GM19099 (cell line): Measurements from ENCODE around the gene LSM4.

Experiments used
- POLR2A ChIP-seq: IDR thresholded peaks from 3 replicates; pipeline ENCODE4 v1.6.1; 2011; ENCODE audit warnings: low read depth; ENCODE audit not compliant: insufficient read length; ENCODE audit errors: extremely low read depth

LSM4 gene

GRCh38 chr19:18281082-18282020 lies 41.5 kb downstream of the LSM4 start, which contains the start of gene JUND:
TSS of gene JUND (minus strand) at chr19:18281622. CDS start at chr19:18281484, 138 bp downstream.
- TF ChIP-seq POLR2A: peak; percentile 99

GRCh38 chr19:18280247-18281081 lies 42.4 kb downstream of the LSM4 start:
- peak; percentile 85 for TF ChIP-seq POLR2A

DNA sequence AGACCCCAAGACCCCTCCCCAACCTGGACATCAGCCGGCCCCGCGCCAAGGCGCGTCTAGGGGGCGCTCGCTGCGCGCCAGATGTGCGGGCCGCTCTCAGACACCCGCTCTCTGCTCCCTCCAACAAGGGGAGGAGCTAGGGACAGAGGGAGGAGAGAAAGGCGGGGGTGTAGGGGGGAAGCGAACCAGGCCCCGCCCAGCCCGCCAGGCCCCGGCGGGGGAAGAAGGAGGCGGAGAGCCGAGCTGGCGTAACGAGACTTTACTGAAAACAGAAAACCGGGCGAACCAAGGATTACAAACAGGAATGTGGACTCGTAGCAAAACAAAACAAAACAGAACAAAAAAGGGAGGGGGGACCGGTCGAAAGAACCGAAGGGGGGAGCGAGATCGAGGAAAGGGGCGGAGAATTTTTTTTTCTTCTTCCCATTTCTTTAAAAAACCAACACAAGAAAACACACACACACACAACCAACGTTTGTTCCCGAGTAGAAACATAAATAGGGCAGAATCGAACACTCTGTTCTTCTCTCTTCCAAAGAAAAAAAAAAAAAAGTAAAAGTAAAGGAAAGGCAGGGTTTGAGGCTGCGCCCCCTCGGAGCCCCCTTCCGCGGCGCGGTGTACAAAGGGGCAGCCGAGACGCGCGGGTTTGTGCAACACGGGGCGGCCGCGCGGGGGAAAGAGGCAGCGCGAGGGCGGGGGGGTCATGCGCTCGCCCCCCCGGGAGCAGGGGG lies 43.2 kb downstream of the LSM4 start:
- peak; percentile 40 for TF ChIP-seq POLR2A

DNA sequence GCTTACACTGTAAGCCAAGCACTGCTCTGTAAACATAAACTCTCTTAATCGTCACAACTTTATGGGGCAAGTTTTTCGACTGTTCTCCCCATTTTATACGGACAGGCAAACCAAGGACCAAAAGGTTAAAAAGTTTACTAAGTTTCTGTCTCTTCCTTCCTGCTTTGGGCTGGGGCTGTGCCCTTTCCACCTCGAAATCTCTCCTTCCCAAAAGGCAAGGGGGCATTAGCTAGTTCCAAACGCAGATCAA lies 43.7 kb downstream of the LSM4 start:
- TF ChIP-seq POLR2A: no peak

GRCh38 chr19:18278521-18279265 lies 44.2 kb downstream of the LSM4 start:
- TF ChIP-seq POLR2A: no peak

DNA sequence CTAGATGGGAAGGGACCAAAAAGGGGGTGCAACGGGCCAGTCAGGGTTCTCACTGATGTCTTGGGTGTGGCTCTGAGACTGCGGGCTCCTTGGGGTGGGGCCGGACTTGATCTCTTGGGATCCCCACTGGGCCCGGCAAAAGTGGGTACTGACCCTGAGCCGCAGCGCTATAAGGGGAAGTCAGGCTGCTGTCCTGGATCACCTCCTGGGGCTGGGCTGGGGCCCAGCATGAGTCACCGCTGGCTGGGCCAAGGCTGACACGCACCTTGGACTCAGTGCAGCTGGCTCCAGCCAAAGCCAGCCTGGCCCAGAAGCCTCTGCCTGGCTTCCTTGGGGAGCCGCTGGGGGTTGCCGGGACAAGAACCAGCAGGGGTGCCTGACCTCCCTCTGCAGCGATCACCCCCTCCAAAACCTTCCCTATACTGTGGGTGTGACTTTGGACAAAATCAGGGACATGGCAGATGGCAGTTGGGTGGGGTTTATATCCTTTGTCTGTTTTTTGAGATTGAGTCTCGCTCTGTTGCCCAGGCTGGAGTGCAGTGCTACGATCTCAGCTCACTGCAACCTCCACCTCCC lies 48.0 kb downstream of the LSM4 start:
- TF ChIP-seq POLR2A: no peak

GRCh38 chr19:18274219-18274780 lies 48.6 kb downstream of the LSM4 start, which contains the start of gene IQCN:
TSS of gene IQCN (minus strand) at chr19:18274452. CDS start at chr19:18269478, 4,974 bp downstream.
- no peak for TF ChIP-seq POLR2A

- no peak for TF ChIP-seq POLR2A
These were observed 49.2 kb downstream of the LSM4 start for GRCh38 chr19:18273561-18274218.

DNA sequence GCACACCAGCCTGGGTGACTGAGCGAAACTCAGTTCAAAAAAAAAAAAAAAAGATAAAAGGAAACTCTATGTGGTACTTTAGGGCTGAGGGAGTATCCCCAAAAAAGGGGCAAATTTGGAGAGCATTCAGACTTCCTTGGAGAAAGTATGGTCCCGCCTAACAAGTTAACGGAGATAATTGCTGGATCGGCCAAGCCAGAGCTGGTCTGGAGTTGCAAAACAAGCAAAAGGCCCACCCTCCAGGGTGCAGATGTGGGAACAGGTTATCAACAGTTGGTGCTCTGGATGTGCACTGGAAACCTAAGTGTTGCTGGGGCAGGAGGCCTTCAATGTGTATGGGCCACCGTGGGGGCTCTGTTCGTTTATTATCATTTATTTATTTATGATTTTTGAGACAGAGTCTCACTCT lies 51.4 kb downstream of the LSM4 start:
- no peak for TF ChIP-seq POLR2A

- no peak for TF ChIP-seq POLR2A
These were observed 52.5 kb downstream of the LSM4 start for GRCh38 chr19:18270326-18270725.

DNA sequence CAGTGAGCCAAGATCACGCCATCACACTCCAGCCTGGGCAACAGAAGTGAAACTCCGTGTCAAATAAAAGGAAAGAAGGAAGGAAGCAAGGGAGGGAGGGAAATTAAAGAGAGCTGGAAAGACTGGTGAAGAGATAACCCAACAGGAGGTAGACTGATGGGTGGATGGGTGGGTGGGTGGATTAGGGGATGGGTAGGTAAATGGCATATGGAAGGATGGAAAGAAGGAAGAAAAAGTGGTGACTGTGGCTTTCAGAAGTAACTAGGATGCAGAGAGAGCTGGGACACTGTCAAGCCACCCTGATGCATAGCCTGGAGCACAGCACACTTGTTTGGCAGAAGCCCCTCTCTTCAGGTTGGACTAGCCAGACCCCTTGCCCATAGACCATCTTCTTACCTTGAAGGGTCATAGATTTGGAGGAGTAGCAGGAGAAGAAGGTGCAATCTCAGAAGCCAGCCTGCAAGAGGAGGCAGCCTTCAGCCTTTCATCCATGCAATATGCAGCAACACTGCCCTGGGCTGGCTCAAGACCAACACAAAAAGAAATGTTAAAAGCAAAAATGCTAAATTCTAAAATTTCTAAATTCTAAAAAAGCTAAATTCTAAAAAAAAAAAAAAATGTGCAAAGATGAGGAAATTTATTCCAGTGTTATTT lies 53.7 kb downstream of the LSM4 start:
- TF ChIP-seq POLR2A: no peak

DNA sequence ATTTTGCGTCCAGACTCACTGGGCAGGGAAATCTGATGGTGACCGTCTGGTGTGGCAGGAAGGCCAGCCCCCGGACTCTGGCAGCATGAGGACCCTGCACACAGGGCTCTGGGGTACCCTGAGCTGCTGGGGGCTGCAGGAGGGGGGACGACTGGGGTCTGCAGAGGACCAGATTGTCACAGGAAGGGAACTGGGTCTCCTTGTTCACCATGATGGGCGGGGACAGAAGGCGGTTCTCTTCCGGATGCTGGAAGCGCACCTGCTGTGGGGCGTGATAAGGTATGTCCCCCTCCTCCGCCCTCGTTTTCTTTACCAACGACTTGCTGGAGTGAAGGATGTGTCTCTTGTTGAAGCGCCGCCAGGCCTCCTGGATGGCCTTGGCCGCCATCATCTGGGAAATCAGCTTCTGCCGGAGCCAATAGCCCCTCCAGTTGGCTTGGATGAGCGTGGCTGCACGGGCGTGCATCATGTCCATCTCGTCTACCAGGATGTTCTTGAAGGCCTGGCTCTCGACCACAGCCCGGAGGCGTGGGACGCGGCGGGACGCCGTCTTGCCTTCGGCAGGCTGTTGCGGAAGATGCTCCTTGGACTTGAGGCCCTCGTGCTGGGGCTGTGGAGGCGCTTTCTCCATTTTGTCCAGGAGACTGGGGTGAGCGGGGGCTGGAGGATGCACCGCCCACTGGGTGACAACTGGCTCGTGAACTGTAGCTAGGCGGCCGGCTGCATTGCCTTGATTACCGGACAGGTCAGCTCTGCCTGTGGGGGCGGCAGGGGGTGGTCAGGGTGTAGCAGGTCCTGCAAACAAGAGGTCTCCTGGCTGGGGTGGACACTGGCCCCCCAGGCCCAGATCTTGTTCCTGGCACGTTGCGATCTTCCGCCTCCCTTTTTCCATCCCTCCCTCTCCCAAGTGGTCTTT lies 55.8 kb downstream of the LSM4 start:
- no peak for TF ChIP-seq POLR2A
